ENCODE results near the gene SLC25A33. TPM values are rescaled to one million over a fixed set of nuclear protein-coding genes. Genes with fewer than 3 reads are reported as not detected.

SLC25A33 gene
- total and polyA plus RNA-seq, 10 donors: 2.4 to 4.5 (median 3.2) TPM

GRCh38 chr1:9590201-9590600 lies 50.9 kb downstream of the SLC25A33 start:
- H3K4me3 ChIP-seq: peak overlapping the region in 2 of 8 donors; percentile 72 to 91
- whole genome bisulfite sequencing, 5 donors: 56 to 84% (median 75%) methylated on average over 1 to 7 of the region's 7 CpGs
- H3K27ac ChIP-seq: no peak overlapping the region
- H3K9me3 ChIP-seq: no peaks in the 10 kb centered on the region
- H3K36me3 ChIP-seq: no peaks in the 10 kb centered on the region
- no peak for TF ChIP-seq POLR2A (IDR thresholded peaks at IDR 0.05)
- H3K27me3 ChIP-seq (replicated peaks in 1 of 7): no peaks in the 10 kb centered on the region
- peaks cover 24 to 71% (median 55%) of the 10 kb centered on the region in 6 donors for H3K4me1 ChIP-seq
- intact Hi-C loops (cut with DNase I; ENCODE audit: low total_unique reads): no loop called here
- DNase-seq: peak; percentile 69

- H3K27me3 ChIP-seq (replicated peaks in 1 of 7): no peaks in the 10 kb centered on the region
- peak; percentile 79 for DNase-seq
- H3K4me1 ChIP-seq: peaks cover 24 to 71% (median 55%) of the 10 kb centered on the region in 6 donors
- no peak overlapping the region for H3K4me3 ChIP-seq
- peak overlapping the region in 1 of 8 donors; percentile 5 for H3K27ac ChIP-seq
- intact Hi-C loops (cut with DNase I; ENCODE audit: low total_unique reads): no loop called here
- 75 to 91% (median 79%) methylated on average over 17 to 19 of the region's 19 CpGs for WGBS, 5 donors
- H3K36me3 ChIP-seq: peaks cover 0 to 7% (median 0%) of the 10 kb centered on the region in 6 donors
- TF ChIP-seq POLR2A (IDR thresholded peaks at IDR 0.05) (no peak), CTCF (IDR thresholded peaks at IDR 0.05 in 8 of 11, conservative IDR thresholded peaks at IDR 0.05 in 3 of 11) (no peak), POLR2AphosphoS5 (IDR thresholded peaks at IDR 0.05) (no peak)
- H3K9me3 ChIP-seq: no peaks in the 10 kb centered on the region
Observed at GRCh38 chr1:9590945-9591668, 51.8 kb downstream of the SLC25A33 start.

- no peaks in the 10 kb centered on the region for H3K27me3 ChIP-seq (replicated peaks in 1 of 7)
- intact Hi-C loops (cut with DNase I; ENCODE audit: low total_unique reads): no loop called here
- H3K4me3 ChIP-seq: no peak overlapping the region
- no peak for TF ChIP-seq POLR2A (IDR thresholded peaks at IDR 0.05)
- TF ChIP-seq CTCF (IDR thresholded peaks at IDR 0.05 in 8 of 11, conservative IDR thresholded peaks at IDR 0.05 in 3 of 11): no peak
- no peak for TF ChIP-seq POLR2AphosphoS5 (IDR thresholded peaks at IDR 0.05)
- WGBS, 5 donors: 80 to 90% (median 82%) methylated on average over 22 of the region's 22 CpGs
- H3K36me3 ChIP-seq: peaks cover 0 to 14% (median under 1%) of the 10 kb centered on the region in 6 donors
- H3K4me1 ChIP-seq: peaks cover 24 to 71% (median 55%) of the 10 kb centered on the region in 6 donors
- no peak overlapping the region for H3K27ac ChIP-seq
- DNase-seq: peak; percentile 71
- no peaks in the 10 kb centered on the region for H3K9me3 ChIP-seq
Observed at GRCh38 chr1:9591669-9592509, 52.6 kb downstream of the SLC25A33 start.

- intact Hi-C loops (cut with DNase I; ENCODE audit: low total_unique reads): no loop called here
- Histone ChIP-seq H3K4me3 (no peak overlapping the region), H3K4me1 (peaks cover 24 to 69% (median 55%) of the 10 kb centered on the region in 6 donors), H3K27ac (peak overlapping the region in 5 of 8 donors; percentile 47 to 64 (median 52)), H3K27me3 (replicated peaks in 1 of 7) (no peaks in the 10 kb centered on the region), H3K36me3 (peaks cover 0 to 21% (median 3%) of the 10 kb centered on the region in 6 donors), H3K9me3 (no peaks in the 10 kb centered on the region)
- no peak for TF ChIP-seq CTCF (IDR thresholded peaks at IDR 0.05 in 8 of 11, conservative IDR thresholded peaks at IDR 0.05 in 3 of 11)
- TF ChIP-seq POLR2A (IDR thresholded peaks at IDR 0.05): no peak
- TF ChIP-seq POLR2AphosphoS5 (IDR thresholded peaks at IDR 0.05): no peak
- DNase-seq: peak; percentile 69
- 72 to 85% (median 81%) methylated on average over 13 to 16 of the region's 16 CpGs for WGBS, 5 donors
Observed at GRCh38 chr1:9592510-9593075, 53.3 kb downstream of the SLC25A33 start.
